ENCODE results near the gene KRT4. TPM values are rescaled to one million over a fixed set of nuclear protein-coding genes. Genes with fewer than 3 reads are reported as not detected.

The KRT4 gene
- total and polyA plus RNA-seq, 2 experiments from 2014 or later = not detected

DNA sequence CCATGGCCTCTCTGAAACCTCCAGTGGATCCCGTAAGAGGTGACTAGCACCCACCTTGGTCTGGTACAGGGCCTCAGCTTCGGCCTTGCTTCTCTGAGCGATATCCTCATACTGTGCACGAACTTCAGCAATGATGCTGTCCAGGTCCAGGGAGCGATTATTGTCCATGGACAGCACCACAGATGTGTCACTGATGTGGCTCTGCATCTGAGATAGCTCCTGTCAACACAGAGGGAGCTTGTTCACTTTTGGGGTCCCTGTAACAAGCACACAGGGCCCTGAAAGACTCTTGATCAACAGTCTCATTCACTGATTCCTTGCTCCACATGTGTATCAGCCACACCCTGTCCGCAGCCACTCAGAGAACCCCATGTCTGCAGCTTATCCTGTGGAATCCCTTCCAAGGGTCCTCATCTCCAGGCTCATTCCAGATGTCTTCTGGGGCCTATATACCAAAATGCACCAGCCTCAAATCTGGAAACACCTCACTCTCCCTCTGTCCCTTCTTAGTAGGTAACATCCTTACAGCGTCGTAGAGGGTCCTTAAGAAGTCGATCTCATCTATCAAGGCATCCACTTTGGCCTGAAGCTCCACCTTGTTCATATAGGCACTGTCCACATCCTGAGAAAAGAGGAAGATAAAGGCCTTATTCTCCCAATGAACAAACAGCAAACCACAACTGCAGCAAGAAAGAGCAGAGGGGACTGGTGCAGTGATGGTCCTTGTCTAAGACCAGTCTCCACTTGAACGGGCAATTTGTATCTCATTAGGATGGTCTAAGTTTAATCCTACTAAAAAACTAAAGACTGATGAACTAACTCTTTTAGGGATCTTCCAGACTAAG is 21.5 kb downstream of the KRT4 start:
- no peaks in the 10 kb centered on the region for H3K79me2 ChIP-seq (replicated peaks; ENCODE audit: insufficient read depth)
- H4K20me1 ChIP-seq (replicated peaks; ENCODE audit: insufficient read depth) = no peaks in the 10 kb centered on the region
- no peaks in the 10 kb centered on the region for H3K4me1 ChIP-seq (ENCODE audit: insufficient read depth)
- no peaks in the 10 kb centered on the region for H3K9me3 Mint-ChIP-seq
- no peak for ATAC-seq
- peaks cover 13% of the 10 kb centered on the region for H3K27me3 Mint-ChIP-seq (ENCODE audit: insufficient read depth, low read depth, poor library complexity)
- TF ChIP-seq, protein P1, sequence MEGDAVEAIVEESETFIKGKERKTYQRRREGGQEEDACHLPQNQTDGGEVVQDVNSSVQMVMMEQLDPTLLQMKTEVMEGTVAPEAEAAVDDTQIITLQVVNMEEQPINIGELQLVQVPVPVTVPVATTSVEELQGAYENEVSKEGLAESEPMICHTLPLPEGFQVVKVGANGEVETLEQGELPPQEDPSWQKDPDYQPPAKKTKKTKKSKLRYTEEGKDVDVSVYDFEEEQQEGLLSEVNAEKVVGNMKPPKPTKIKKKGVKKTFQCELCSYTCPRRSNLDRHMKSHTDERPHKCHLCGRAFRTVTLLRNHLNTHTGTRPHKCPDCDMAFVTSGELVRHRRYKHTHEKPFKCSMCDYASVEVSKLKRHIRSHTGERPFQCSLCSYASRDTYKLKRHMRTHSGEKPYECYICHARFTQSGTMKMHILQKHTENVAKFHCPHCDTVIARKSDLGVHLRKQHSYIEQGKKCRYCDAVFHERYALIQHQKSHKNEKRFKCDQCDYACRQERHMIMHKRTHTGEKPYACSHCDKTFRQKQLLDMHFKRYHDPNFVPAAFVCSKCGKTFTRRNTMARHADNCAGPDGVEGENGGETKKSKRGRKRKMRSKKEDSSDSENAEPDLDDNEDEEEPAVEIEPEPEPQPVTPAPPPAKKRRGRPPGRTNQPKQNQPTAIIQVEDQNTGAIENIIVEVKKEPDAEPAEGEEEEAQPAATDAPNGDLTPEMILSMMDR (conservative IDR thresholded peaks at IDR 0.05; ENCODE audit: low read depth in 2 of 2) = no peak
- TF ChIP-seq JUNB (IDR thresholded peaks at IDR 0.05; ENCODE audit: unreplicated experiment) (no peak), EZH2phosphoT487 (IDR thresholded peaks at IDR 0.05; ENCODE audit: unreplicated experiment) (no peak), POLR2AphosphoS5 (IDR thresholded peaks at IDR 0.05; ENCODE audit: low read depth) (no peak), ZNF331 (CRISPR knock-in tag; IDR thresholded peaks at IDR 0.05; ENCODE audit: low read depth) (no peak), ZNF114 (CRISPR knock-in tag; IDR thresholded peaks at IDR 0.05) (no peak), STAT1 (IDR thresholded peaks at IDR 0.05; ENCODE audit: unreplicated experiment) (no peak), EZH2 (IDR thresholded peaks at IDR 0.05; ENCODE audit: low read depth, unreplicated experiment) (no peak)
- TF ChIP-seq, protein P2, sequence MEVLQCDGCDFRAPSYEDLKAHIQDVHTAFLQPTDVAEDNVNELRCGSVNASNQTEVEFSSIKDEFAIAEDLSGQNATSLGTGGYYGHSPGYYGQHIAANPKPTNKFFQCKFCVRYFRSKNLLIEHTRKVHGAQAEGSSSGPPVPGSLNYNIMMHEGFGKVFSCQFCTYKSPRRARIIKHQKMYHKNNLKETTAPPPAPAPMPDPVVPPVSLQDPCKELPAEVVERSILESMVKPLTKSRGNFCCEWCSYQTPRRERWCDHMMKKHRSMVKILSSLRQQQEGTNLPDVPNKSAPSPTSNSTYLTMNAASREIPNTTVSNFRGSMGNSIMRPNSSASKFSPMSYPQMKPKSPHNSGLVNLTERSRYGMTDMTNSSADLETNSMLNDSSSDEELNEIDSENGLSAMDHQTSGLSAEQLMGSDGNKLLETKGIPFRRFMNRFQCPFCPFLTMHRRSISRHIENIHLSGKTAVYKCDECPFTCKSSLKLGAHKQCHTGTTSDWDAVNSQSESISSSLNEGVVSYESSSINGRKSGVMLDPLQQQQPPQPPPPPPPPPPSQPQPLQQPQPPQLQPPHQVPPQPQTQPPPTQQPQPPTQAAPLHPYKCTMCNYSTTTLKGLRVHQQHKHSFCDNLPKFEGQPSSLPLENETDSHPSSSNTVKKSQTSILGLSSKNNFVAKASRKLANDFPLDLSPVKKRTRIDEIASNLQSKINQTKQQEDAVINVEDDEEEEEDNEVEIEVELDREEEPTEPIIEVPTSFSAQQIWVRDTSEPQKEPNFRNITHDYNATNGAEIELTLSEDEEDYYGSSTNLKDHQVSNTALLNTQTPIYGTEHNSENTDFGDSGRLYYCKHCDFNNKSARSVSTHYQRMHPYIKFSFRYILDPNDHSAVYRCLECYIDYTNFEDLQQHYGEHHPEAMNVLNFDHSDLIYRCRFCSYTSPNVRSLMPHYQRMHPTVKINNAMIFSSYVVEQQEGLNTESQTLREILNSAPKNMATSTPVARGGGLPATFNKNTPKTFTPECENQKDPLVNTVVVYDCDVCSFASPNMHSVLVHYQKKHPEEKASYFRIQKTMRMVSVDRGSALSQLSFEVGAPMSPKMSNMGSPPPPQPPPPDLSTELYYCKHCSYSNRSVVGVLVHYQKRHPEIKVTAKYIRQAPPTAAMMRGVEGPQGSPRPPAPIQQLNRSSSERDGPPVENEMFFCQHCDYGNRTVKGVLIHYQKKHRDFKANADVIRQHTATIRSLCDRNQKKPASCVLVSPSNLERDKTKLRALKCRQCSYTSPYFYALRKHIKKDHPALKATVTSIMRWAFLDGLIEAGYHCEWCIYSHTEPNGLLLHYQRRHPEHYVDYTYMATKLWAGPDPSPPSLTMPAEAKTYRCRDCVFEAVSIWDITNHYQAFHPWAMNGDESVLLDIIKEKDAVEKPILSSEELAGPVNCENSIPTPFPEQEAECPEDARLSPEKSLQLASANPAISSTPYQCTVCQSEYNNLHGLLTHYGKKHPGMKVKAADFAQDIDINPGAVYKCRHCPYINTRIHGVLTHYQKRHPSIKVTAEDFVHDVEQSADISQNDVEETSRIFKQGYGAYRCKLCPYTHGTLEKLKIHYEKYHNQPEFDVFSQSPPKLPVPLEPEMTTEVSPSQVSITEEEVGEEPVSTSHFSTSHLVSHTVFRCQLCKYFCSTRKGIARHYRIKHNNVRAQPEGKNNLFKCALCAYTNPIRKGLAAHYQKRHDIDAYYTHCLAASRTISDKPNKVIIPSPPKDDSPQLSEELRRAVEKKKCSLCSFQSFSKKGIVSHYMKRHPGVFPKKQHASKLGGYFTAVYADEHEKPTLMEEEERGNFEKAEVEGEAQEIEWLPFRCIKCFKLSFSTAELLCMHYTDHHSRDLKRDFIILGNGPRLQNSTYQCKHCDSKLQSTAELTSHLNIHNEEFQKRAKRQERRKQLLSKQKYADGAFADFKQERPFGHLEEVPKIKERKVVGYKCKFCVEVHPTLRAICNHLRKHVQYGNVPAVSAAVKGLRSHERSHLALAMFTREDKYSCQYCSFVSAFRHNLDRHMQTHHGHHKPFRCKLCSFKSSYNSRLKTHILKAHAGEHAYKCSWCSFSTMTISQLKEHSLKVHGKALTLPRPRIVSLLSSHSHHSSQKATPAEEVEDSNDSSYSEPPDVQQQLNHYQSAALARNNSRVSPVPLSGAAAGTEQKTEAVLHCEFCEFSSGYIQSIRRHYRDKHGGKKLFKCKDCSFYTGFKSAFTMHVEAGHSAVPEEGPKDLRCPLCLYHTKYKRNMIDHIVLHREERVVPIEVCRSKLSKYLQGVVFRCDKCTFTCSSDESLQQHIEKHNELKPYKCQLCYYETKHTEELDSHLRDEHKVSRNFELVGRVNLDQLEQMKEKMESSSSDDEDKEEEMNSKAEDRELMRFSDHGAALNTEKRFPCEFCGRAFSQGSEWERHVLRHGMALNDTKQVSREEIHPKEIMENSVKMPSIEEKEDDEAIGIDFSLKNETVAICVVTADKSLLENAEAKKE (CRISPR knock-in tag; IDR thresholded peaks at IDR 0.05) = no peak
- no peak overlapping the region for H3K27ac Mint-ChIP-seq
- H3K36me3 Mint-ChIP-seq (ENCODE audit: low read depth) = no peaks in the 10 kb centered on the region
- H3K27ac ChIP-seq (ENCODE audit: low read depth) = no peak overlapping the region
- peaks cover 7% of the 10 kb centered on the region for H3K9me2 ChIP-seq (ENCODE audit: insufficient read depth)
- no peaks in the 10 kb centered on the region for H3K27me3 ChIP-seq (ENCODE audit: insufficient read depth)
- no peak overlapping the region for H2AFZ ChIP-seq
- peaks cover 5% of the 10 kb centered on the region for H3K4me1 Mint-ChIP-seq
- H3F3A ChIP-seq (replicated peaks; ENCODE audit: low read depth) = no peaks in the 10 kb centered on the region
- no peak overlapping the region for H3K4me3 ChIP-seq
- H3K4me2 ChIP-seq = no peak overlapping the region
- no peaks in the 10 kb centered on the region for H3K36me3 ChIP-seq (ENCODE audit: insufficient read depth)
- no peak overlapping the region for H3K4me3 Mint-ChIP-seq
- no peak for DNase-seq (ENCODE audit: low spot score)
